Tongue (tissue), 2 donors: ENCODE measurements around the gene OSBP2. TPM values are rescaled to one million over a fixed set of nuclear protein-coding genes. Genes with fewer than 3 reads are reported as not detected.

ENCODE experiments used
- DNase-seq: peaks from one replicate; pipeline ENCODE4 v3.0.0-alpha.2; 2015
- total RNA-seq: library from RNA; depleted of rRNA; stranded (reverse); fragments of >200 nt; gene quantifications from one replicate; pipeline ENCODE4 v1.2.3, GENCODE V29; 2014

OSBP2 gene, protein sequence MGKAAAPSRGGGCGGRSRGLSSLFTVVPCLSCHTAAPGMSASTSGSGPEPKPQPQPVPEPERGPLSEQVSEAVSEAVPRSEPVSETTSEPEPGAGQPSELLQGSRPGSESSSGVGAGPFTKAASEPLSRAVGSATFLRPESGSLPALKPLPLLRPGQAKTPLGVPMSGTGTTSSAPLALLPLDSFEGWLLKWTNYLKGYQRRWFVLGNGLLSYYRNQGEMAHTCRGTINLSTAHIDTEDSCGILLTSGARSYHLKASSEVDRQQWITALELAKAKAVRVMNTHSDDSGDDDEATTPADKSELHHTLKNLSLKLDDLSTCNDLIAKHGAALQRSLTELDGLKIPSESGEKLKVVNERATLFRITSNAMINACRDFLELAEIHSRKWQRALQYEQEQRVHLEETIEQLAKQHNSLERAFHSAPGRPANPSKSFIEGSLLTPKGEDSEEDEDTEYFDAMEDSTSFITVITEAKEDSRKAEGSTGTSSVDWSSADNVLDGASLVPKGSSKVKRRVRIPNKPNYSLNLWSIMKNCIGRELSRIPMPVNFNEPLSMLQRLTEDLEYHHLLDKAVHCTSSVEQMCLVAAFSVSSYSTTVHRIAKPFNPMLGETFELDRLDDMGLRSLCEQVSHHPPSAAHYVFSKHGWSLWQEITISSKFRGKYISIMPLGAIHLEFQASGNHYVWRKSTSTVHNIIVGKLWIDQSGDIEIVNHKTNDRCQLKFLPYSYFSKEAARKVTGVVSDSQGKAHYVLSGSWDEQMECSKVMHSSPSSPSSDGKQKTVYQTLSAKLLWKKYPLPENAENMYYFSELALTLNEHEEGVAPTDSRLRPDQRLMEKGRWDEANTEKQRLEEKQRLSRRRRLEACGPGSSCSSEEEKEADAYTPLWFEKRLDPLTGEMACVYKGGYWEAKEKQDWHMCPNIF
- 6.8 TPM for total RNA-seq

DNA sequence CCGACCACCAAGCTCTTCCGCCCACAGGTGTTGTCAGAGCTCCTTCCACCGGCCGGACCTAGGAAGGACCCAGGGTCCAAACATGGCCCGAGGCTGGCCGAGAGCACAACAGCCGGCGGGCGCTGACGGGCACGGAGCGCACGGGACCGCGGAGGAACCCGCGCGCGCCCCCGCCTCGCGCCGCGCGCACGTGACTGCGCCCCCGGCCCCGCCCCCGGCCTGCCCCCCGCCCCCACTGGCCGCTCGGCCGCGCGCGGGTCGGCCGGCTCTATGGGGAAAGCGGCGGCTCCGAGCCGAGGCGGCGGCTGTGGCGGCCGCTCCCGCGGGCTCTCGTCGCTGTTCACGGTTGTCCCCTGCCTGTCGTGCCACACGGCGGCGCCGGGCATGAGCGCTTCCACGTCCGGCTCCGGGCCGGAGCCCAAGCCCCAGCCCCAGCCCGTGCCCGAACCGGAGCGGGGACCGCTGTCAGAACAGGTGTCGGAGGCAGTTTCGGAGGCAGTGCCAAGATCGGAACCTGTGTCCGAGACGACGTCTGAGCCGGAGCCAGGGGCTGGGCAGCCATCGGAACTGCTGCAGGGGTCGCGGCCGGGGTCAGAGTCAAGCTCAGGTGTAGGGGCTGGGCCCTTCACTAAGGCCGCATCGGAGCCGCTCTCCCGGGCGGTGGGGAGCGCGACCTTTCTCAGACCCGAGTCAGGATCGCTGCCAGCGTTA is at the start of gene OSBP2:
TSS of gene OSBP2 (plus strand) at position 235 of the 711 bp plus-strand sequence. CDS start at position 271, 36 bp downstream.
- DNase-seq: peak; percentile 61

DNA sequence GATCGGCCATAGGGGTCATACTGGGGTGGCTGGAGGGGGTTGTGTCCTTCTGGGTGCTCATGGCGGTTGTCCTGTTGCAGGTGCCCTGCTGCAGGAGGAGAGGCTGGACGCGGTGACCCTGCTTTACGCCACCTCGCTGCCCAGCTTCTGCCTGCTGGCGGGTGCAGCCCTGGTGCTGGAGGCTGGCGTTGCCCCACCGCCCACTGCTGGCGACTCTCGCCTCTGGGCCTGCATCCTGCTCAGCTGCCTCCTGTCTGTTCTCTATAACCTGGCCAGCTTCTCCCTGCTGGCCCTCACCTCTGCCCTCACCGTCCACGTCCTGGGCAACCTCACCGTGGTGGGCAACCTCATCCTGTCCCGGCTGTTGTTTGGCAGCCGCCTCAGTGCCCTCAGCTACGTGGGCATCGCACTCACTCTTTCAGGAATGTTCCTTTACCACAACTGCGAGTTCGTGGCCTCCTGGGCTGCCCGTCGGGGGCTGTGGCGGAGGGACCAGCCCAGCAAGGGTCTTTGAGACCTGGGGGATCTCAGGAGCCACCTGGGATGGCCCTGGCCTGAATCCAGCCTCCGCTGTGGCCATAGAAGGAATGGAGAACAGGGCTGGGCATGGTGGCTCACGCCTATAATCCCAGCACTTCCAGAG is 48.0 kb upstream of the OSBP2 start:
- DNase-seq: no peak

DNA sequence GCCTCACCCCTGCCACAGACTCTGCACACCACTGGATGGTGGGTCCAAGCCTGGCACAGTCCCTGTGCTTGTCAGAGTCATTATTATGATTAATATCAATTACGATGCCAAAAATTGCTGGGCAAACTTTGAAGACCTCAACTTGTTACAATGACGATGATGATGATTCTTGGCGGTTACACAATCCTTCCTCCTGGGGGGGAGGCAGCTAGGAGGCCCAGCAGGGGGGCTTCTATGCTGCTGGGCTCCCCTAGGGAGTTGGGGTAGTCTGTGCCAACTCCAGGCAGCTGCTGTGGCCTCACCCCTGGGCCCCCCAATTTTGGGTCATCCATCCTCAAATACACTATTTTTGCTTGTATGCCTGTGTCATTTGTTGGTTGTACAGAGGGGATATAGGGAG is 47.1 kb upstream of the OSBP2 start:
- DNase-seq: no peak

DNA sequence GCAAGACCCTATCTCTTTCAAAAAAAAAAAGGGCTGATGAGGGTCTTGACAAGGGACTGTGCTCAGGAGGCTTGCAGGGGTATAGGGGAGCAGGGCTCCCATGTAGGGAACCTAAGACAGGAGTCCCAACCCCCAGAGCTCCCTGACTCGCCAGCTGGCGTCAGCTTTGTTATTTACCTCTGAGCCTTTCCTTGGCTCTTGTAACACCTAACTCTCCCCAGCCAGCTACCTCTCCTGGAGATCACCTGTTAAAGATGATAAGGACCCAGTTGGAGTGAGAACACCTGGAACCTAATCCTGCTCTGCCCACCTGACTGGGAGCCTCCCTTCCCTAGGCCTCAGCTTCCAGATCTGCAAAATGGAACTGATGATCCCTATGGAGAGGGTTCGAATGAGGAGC is 45.8 kb upstream of the OSBP2 start:
- DNase-seq: no peak

DNA sequence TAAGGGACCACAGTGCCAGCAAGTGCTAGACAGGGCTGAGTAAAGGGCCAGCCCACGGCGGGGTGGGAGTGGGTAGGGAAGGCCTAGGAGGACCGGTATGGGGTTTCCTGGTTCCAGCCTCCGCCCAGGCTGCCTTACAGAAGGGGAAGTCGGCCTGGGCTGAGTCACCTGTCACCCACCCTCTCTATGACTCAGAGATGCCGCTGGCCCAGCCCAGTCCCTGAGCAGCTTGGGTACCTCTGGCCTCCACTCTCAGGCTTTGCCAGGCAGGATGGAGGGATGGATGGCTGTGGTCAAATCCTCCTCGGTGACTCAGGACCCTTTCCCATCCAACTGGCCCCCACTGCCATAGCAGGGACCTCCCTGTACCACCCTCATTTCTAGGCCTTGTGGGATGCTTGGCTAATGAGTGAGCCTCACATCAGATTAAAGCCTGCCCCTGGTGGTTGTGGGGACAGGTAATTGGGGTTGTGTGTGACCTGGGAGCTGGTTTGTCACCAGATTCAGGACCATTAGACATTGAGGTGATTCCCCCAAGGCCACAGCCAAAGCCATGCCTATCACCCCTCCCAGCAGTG is 45.2 kb upstream of the OSBP2 start:
- DNase-seq: no peak

DNA sequence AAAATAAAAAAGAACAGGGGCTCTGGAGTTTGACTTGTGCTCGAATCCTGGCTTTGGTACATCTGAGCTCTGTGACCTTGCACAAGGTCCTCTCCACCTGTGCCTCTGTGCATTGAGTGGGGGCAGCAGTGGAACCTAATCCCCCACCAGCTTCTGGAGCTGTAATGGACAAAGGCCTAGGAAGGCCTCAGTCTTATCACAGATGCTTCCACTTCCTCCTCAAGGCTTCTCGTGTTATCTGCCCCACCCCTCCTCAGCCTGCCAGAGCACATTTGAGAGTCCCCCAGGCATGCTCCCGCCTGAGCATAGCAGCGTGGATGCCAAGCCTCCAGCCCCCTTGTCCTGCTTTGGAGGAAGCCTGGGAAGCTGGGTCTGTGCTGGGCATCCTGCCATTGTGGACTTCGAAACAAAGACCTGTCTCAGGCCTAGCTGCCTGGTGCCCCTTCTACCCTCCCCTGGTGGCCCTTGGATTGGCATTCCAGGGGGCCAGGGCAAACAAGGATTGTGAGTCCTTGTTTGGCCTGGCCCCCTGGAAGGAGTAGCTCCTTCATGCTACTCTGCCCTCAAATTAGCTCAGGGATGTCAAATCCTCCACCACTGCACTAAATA is 44.1 kb upstream of the OSBP2 start:
- peak; percentile 38 for DNase-seq

DNA sequence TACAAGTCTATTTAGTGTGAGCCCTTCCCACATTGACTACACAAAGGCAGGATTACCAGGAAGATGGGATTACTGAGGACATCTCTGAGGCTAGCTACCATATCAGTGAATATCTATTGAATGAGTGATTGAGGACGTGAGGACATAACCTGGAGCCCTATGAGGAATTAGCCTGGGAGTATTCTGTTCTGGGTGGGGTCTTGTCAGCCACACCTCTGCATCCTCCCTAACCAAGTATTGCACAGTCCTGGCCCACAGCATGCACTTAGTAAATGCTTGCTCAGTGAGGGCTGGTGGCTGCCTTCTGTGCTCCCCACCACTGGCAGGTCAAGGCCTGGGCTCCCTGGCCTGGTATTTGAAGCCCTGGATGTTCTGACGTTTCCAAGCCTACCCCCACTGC is 41.8 kb upstream of the OSBP2 start:
- no peak for DNase-seq

DNA sequence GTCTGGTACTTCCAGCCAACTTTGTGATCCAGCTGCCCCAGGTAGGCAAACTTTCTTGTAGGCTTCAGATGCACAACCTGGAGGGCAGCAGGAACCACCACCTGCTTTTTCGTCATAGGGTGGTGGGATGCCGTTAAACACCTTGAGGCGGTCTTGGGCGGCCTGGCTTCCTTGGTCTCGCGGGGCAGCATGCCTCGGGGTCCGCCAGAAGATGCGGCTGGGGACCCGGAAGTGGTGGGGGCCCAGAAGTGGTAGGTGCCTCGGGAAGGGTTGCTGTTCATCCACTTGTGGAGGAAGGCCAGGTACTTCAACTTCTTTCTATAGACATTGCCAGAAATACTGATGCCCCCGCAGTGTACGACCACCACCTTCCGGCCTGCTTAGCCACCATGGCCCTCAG is 40.3 kb upstream of the OSBP2 start:
- DNase-seq: no peak

DNA sequence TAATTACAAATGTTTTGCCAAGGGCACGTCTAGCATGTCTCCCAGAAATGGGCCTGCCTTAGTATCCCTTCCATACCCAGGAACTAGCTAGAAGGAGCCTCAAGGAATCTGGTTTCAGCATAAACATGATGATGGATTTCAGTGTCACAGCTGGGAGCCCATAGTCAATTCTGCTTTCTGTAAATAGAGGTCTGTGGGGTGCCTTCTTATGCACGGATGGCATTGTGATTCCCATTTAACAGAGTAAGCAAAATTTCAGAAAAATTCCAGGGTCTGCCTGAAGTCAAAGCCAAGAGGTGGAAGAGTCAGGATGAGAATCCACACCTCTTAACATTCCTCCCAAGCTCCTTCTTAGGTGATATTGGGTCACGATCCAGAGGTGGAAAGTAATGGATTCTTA is 39.1 kb upstream of the OSBP2 start:
- DNase-seq: no peak

DNA sequence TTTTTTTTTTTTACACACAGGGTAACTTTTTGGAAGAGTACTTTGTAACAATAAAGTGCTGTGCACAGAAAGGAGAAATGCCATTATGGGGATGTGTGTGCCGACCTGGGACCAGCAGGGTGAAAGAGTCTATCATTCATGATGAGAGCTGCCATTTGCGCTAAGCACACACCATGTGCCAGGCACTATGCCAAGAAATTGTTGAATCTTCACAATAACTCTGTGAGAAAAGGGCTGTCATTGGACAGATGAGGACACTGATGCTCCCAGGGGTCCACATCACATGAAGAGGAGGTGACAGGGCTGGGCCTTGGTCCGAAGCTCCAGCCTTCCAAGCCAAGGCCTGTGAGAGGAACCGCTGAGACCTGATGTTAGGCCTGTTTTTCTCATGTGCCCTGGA is 32.6 kb upstream of the OSBP2 start:
- DNase-seq: peak; percentile 17

DNA sequence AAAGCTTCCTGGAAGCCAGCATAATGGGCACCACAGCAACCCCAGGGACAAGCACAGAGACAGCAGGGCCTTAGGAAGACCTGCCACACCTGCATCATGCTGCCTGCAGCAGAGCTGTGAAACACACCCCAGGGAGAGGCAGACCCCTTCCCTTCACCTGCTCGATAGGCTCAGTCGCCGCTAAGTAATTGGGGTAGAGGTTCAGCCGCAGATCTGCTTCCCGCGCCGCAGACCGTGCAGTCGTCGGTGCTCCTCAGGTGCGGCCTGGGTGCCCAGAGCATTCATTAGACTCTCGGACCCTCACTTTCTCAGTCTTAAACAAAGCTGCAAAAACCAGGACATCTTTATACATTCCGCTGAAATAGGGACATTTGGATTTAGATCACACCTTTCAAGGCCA is 29.9 kb upstream of the OSBP2 start:
- DNase-seq: no peak

DNA sequence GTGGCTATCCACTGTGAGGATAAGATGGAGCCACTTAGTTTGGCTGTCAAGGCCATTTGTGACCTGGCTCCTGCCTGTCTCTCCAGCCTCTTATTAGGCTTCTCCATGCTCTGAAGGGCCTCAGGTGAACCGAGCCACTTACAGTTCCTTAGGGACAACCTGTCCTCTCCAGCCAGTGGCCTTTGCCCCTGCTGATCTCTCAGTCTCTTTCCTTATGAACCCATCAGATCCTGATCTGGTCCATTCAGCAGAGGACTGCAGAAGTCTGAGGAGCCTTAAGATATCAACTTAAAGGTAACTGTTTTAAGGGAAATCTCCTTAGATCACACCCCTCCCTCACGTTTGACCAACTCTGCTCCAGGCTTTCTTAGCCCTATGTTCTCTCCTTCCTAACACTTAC is 29.4 kb upstream of the OSBP2 start:
- DNase-seq: no peak

DNA sequence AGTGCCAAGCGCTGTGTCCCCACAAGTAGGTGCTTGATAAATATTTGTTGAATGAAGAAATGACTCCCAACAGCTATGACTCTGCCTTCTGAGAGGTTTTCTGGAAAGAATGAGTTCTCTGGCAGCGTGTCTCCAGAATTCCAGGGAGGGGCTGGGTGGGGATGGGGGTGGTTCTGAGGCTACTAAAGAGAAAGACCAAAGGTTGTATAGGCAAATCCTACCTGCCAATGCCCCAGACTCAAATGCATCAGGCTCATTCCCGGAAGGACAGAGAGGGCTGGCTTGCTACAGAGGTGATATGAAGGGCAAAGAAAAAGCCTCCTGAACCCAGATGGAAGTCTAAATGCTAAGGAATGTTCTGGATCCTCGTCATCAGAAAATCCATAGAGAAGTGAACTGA is 28.9 kb upstream of the OSBP2 start:
- no peak for DNase-seq

DNA sequence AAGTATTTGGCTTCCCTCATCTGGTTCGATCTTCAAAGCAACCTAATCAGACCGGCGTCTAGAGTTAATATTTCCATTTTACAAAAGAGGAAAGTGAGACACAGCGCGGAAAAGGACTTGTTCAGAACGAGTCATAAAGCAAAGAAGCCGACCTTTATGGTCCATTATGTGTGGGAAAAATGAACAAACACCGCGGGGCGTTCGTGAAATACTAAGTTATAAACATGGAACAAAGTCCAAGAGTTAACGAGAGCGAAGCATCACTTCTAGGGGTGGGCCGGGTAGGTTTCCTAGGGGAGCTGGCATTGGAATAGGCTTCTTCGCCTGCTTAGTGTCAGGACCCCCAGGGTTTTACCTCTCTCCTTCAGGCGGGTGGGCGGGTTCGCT is 27.6 kb upstream of the OSBP2 start:
- no peak for DNase-seq

DNA sequence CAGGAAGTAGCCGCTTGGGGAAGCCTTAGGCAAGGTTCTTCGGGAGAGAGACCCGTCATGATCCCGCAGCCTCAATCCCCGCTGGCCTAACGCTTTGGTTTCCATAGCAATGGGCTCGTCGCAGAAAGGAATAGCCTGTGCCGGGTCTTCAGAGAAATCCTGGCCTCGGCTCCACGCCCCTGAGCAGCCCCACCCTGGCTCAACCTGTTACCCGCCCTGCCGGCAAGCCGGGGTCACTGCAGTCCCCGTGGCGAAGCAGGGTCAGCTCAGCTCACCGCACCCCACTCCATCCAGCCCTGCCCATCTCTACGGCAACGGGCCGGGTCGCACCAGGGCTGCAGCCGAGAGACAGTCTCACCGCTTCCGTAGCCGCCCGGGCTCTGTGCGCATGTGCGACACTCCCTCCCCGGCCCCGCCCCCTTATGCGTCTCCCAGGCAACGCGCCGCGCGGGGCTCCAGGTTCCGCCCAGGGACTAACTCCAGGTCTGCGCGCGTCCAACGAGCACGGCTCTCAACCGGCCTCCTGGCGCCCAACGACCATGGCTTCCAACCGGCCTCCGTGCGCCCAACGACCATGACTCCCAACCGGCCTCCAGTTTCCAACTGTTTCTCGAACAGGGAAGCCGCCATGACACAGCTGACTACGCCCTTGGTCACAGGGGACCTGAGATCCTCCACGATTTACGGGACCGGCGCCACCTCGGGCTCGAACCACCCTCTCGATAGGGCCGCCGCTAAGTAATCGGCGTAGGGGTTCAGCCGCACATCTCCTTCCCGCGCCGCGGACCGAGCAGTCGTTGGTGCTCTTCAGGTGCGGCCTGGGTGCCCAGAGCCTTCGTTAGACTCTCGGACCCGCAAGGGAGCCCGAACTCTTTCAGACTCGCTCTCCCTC is 26.9 kb upstream of the OSBP2 start, which contains the start of gene DUSP18:
TSS of gene DUSP18 (minus strand) at position 382 of the 892 bp plus-strand sequence. CDS start 3,872 bp downstream, outside the sequence.
- peak; percentile 95 for DNase-seq

DNA sequence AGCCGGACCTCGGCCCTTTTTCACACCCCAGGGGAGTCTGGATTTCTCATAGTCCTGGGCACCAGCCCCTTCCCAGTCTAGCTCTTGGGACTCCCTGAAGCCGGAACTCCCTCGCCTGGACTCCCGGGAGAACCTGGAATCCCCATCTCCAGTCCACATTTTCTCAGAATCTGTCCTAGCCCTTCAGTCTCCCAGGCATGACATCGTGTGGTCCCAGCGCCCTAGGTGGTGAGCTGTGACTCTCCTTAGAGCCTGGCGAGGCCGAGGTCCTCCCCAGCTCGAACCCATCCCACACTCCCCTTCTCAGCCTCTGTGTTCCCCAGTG is 26.3 kb upstream of the OSBP2 start:
- no peak for DNase-seq

DNA sequence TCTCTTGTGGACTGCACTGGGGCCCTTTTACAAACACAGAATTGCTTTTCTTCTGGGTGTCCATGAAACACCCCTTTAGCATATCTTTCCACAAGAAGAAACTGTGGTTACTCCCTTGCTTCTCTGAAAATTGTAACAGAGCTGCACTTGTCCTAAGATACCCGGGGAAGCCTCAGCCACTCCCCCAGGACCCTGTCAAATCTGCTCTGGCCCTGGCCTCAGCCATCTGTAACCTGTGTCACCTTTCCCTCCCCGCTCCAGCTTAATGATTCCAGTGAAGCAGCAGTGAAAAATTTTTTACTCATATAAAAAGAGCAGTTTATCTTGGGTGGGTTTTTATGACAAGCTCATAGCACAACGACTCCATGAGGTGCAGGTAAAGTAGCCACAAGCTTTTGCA is 23.6 kb upstream of the OSBP2 start:
- no peak for DNase-seq

DNA sequence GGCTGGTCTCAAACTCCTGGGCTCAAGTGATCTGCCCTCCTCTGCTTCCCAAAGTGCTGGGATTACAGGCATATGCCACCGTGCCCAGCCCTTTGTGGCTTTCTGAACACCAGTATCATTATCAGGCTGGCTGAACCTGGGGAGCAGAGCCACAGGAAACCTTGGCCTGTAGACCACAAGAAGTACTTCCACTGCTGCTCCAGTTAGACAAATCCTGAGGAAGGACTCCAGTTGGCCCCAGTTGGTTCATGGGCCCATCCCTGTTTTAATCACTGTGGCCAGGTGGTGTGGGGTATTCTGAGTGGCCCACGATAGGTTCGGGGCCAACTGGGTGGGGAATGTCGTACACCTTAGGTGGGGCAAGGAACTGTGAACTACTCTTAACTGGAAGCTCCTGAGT is 21.5 kb upstream of the OSBP2 start:
- no peak for DNase-seq

DNA sequence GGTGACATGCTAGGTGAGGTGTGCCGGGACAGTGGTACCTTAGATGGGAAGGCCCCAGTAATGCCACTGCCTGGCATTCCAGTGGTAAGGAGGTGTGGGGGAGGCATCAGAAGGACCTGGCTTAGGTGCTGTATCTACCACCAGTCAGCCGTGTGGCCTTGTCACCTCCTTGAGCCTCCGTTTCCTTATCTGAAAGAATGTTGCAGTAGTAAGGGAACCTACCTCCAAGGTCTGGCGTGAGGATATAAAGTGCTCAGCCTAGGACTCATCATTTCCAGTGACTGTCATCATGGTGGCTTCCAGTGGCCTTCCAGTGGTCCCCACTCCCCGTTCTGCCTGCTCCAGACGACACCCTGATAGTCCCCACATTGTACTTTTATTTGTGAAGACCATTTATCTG is 20.2 kb upstream of the OSBP2 start:
- no peak for DNase-seq

DNA sequence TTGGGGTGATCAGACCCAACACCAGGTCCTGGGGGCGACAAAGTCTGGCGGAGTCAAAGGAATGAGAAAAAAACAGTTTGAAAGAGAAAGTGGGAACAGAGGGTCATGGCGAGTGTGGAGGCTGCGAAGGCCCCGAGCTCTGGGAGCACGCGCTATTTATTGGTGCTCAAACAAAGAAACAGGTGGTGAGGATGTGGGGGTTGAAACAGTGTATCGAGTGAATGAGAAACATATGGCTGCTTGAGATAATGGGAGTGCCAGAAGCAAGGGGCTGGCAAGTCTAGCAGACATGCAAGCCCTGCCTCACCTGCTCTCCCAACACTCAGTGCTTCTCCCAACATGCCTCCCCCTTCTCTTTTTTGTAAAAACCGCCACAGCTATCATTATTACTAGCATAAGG is 19.2 kb upstream of the OSBP2 start:
- no peak for DNase-seq
